ENCODE results near the gene PDE1A.

DNA sequence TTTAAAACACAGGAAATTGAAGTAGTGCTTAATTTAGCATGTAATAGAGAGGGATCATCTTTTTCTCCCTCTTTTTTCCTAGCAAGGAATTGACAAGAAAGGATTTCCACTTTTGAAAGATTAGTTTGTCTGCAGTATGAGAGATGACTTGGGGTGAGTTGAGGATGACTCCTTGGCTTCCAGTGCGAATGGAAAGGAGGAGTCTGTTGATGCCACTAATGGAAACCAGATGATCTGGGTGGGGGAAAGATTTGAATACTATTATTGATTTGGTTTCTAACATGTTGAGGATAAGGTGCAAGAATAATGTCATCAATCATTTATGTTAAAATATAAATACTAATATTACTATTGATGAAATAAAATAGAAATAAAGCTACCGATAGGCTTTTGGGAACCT lies 235.8 kb downstream of the PDE1A start:
- TF ChIP-seq, protein P1, sequence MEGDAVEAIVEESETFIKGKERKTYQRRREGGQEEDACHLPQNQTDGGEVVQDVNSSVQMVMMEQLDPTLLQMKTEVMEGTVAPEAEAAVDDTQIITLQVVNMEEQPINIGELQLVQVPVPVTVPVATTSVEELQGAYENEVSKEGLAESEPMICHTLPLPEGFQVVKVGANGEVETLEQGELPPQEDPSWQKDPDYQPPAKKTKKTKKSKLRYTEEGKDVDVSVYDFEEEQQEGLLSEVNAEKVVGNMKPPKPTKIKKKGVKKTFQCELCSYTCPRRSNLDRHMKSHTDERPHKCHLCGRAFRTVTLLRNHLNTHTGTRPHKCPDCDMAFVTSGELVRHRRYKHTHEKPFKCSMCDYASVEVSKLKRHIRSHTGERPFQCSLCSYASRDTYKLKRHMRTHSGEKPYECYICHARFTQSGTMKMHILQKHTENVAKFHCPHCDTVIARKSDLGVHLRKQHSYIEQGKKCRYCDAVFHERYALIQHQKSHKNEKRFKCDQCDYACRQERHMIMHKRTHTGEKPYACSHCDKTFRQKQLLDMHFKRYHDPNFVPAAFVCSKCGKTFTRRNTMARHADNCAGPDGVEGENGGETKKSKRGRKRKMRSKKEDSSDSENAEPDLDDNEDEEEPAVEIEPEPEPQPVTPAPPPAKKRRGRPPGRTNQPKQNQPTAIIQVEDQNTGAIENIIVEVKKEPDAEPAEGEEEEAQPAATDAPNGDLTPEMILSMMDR (IDR thresholded peaks at IDR 0.05): no peak
- TF ChIP-seq EP300 (IDR thresholded peaks at IDR 0.05; ENCODE audit: low read depth): no peak
- TF ChIP-seq POLR2A (IDR thresholded peaks at IDR 0.05): no peak
- TF ChIP-seq POLR2AphosphoS5 (IDR thresholded peaks at IDR 0.05): no peak
